ENCODE results near the gene B4GALT6. TPM values are rescaled to one million over a fixed set of nuclear protein-coding genes. Genes with fewer than 3 reads are reported as not detected.
"Not testable (repeated sequence)": the region's sequence is repeated elsewhere in the genome, so short reads cannot be mapped to it uniquely, and the experiment has no call there.

Gene B4GALT6, protein sequence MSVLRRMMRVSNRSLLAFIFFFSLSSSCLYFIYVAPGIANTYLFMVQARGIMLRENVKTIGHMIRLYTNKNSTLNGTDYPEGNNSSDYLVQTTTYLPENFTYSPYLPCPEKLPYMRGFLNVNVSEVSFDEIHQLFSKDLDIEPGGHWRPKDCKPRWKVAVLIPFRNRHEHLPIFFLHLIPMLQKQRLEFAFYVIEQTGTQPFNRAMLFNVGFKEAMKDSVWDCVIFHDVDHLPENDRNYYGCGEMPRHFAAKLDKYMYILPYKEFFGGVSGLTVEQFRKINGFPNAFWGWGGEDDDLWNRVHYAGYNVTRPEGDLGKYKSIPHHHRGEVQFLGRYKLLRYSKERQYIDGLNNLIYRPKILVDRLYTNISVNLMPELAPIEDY
- not detected for polyA plus RNA-seq

DNA sequence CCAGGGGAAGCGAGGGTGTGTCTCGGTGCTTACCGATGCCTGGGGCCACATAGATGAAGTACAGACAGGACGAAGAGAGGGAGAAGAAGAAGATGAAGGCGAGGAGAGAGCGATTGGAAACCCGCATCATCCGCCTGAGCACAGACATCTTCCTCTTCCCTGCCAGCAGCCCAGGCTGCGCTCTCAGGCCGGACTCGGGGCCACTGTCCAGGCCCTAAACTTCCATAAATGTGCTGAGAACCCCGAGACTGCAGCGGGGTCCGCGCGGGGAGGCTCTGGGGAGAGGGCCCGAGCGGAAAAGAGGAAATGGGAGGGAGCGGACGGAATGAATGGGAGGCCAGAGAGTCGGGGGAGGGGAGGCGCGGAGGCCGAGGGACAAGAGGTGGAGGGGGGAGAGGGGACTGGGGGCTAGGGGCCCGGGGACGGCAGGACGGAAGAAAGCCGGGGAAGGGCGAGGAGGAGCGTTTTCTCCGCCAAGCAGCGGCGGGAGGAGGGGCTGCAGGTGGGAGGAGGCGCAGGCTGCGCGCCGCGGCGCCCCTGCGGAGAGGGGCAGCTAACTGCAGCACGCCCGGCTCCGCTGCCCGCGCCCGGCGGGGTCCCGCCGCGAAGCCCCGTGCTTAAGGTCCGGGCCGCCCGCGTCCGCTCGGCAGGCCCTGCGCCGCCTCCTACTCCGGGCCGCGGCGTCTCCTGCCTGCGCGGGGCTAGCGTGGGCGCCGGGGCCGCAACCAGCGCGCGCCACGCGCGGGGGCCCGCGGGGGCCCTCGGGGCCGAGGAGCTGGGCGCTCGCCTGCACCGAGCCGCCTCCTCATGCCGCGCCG, at the start of gene B4GALT6:
B4GALT6 (minus strand) TSS at position 303 of the 818 bp plus-strand sequence; CDS start at position 148, 155 bp downstream.
- peaks cover 29% of the 10 kb centered on the region for H3K27me3 Mint-ChIP-seq
- H3K36me3 Mint-ChIP-seq, result no peaks in the 10 kb centered on the region
- peaks cover 0 to 2% (median 0%) of the 10 kb centered on the region in 3 donors for H3K9me3 Mint-ChIP-seq
- peak within 1 kb of the TSS in 1 of 3 donors; percentile 43 for H3K27ac Mint-ChIP-seq
- peak within 1 kb of the TSS; percentile 82 to 97 (median 91) for H3K4me3 Mint-ChIP-seq
- H3K4me1 Mint-ChIP-seq, result peaks cover 3 to 10% (median 6%) of the 10 kb centered on the region in 3 donors

DNA sequence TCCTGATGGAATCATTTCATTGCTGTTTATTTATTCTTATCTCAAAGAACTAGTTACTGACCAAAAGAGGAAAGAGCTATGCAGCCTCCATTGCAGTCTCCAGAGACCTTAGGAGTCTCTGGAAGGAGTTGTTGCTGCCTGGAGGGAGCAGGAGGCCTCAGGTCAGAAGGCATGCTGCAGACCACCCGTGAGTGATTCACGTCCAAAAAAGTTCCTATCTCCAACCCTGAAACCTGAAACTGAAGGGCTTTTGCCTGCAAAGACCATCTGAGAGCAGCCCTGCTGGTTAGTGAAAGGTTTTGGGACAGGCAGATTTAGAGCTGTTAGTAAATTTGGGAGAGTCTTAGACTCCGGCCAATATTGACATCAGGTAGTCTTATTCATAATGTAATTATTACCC, 47.2 kb upstream of the B4GALT6 start:
- H3K4me3 Mint-ChIP-seq, result no peak overlapping the region
- peaks cover 1% of the 10 kb centered on the region for H3K27me3 Mint-ChIP-seq
- no peaks in the 10 kb centered on the region for H3K36me3 Mint-ChIP-seq
- peaks cover 0 to 5% (median 4%) of the 10 kb centered on the region in 3 donors for H3K9me3 Mint-ChIP-seq
- H3K27ac Mint-ChIP-seq, result peak overlapping the region in 1 of 3 donors; percentile 35
- H3K4me1 Mint-ChIP-seq, result peaks cover 0 to 3% (median 1%) of the 10 kb centered on the region in 3 donors

DNA sequence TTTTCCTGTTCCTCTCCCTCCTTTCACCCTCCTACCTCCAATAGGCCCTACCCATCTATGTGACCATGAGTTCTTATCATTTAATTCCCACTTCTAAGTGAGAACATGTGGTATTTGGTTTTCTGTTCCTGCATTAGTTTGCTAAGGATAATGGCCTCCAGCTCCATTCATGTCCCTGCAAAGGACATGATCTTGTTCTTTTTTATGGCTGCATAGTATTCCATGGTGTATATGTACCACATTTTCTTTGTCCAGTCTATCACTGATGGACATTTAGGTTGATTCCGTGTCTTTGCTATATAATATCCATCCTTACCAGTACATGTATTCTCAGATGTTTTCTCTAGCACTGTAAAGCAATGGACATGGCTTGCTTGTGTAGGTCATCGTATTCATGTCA, 44.8 kb upstream of the B4GALT6 start:
- H3K9me3 Mint-ChIP-seq, H3K27ac Mint-ChIP-seq, H3K36me3 Mint-ChIP-seq, H3K4me1 Mint-ChIP-seq, H3K4me3 Mint-ChIP-seq: not testable (repeated sequence)
- H3K27me3 Mint-ChIP-seq, result peaks cover 11% of the 10 kb centered on the region

DNA sequence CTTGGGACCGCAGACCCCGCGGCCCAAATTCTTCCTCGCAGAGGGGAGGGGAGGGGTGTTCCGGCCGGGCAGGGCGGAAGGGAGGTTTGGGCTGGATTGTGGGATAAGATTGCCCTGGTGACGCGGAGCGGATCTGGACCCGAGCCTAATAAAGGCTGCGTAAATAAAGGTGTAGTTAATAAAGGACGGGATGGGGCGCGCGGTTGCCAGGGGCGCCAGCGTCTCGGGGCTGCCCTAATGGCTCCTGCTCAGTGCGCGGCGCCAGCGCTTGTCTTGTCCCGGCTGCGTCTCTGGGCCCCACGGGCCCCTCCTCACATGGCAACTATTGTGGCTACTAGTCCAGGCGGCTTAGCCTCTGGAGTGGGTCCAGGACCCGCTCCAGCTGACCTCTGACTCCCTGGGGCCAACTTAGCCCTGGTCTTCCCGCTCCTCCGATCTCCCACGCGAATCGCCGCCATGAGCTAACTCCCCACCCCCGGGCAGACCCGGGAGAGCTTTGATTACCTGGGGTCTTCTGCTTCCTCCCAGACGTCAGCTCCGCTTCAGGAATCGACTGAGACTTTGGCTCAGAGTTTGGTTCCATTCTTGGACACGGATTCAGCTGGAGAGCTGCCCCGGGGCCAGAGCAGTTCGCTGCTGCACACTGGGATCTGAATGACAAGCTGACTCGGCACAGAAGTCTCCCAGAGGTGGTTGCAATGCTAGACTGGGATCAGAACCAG, 39.8 kb upstream of the B4GALT6 start:
- Mint-ChIP-seq H3K27ac (no peak overlapping the region), H3K4me1 (peaks cover 0 to 3% (median 1%) of the 10 kb centered on the region in 3 donors)

DNA sequence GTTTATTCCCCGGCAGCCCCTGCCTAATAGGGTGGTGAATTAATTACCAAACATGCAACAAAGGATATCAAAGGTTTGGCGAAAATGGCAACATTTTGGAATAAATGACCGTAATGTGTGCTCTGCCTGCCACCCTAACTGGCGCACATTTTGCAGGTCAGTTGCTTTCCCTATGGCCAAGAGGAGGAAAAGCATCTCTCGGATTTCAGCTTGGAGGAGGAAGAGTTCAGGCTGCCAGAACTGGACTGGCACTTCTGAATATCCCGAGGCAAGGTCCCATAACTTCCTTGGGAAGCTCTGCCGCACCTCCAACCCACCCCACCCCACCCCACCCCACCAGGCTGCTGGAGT, 39.2 kb upstream of the B4GALT6 start:
- peaks cover 0 to 3% (median 1%) of the 10 kb centered on the region in 3 donors for H3K4me1 Mint-ChIP-seq
- H3K27ac Mint-ChIP-seq, result no peak overlapping the region
- H3K4me3 Mint-ChIP-seq, result no peak overlapping the region

More for the DNA sequence above, 39.8 kb upstream of the B4GALT6 start:
- Mint-ChIP-seq H3K27me3 (peaks cover 19% of the 10 kb centered on the region), H3K9me3 (peaks cover under 1 to 10% (median 4%) of the 10 kb centered on the region in 3 donors), H3K4me3 (peak overlapping the region in 3 of 4 donors; percentile 34 to 83 (median 51)), H3K36me3 (peaks cover 4% of the 10 kb centered on the region)

DNA sequence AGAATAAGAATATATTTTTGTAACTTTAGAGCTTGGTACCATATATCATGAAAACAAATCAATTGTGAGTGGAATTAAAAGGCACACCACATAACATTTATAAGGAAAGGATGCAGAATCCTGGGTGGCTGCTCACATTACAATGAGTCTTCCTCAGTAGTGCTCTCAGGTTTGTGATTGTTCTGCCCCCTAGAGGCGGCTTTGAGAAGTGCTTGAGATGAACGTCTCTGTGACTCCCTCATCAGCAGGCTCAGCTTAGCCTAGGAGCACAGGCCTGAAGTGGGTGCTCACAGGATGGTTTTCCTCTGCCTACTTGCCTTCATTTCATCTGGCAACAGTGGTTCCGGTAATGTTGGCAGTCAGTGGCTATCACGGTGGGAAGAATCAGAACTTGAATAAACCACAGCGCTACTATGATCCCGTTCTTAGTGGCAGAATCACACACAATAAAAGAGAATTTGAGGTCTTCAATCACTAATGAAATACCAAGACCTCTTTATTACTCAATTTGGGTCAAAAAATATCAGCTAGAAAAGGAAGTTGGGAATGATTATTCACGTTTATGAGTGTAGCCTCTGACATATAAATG, 38.1 kb upstream of the B4GALT6 start:
- peaks cover 0 to 3% (median 0%) of the 10 kb centered on the region in 3 donors for H3K4me1 Mint-ChIP-seq
- H3K4me3 Mint-ChIP-seq, result no peak overlapping the region
- H3K36me3 Mint-ChIP-seq, result peaks cover 8% of the 10 kb centered on the region
- peaks cover 0 to 10% (median 4%) of the 10 kb centered on the region in 3 donors for H3K9me3 Mint-ChIP-seq
- peaks cover 19% of the 10 kb centered on the region for H3K27me3 Mint-ChIP-seq
- no peak overlapping the region for H3K27ac Mint-ChIP-seq

More for the DNA sequence above, 39.2 kb upstream of the B4GALT6 start:
- Mint-ChIP-seq H3K9me3 (peaks cover 0 to 10% (median 4%) of the 10 kb centered on the region in 3 donors), H3K27me3 (peaks cover 19% of the 10 kb centered on the region), H3K36me3 (peaks cover 8% of the 10 kb centered on the region)

DNA sequence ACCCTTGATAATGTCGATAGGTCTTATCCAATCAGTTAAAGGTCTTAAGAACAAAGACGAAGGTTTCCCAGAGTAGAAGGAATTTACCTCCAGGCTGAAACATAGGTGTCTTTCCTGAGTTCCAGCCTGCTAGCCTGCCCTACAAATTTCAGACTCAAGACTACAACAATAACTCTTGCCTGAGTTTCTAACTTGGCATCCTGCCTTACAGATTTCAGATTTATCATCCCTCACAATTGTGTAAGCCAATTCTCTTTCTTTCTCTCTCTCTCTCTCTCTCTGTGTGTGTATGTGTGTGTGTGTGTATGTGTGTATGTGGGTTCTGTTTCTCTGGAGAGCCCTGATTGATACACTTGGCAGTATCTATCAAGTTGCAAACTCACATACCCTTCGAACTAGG, 37.2 kb upstream of the B4GALT6 start:
- Mint-ChIP-seq H3K4me1 (peaks cover 0 to 3% (median 0%) of the 10 kb centered on the region in 3 donors), H3K36me3 (peaks cover 8% of the 10 kb centered on the region), H3K27me3 (peaks cover 19% of the 10 kb centered on the region), H3K4me3 (no peak overlapping the region), H3K27ac (no peak overlapping the region), H3K9me3 (peaks cover 0 to 10% (median 4%) of the 10 kb centered on the region in 3 donors)

DNA sequence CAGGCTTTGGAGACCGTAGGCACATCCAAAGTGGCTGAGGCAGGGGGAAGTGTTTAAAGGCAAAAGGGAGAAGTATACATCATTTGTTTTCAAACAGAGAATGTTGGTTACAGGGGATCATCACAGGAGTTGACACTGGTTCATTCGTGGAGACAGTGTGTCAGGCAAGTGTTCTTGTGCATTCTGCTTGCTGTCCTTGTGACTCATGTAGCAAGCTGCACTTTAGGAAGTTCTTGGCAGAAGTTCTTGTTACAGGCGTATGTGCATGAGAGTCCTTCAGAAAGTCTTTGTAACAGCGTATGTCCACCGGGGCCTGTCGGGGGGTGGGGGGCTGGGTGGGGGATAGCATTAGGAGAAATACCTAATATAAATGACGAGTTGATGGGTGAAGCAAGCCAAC, 36.5 kb upstream of the B4GALT6 start:
- Mint-ChIP-seq H3K27ac (no peak overlapping the region), H3K36me3 (peaks cover 8% of the 10 kb centered on the region), H3K27me3 (peaks cover 15% of the 10 kb centered on the region), H3K4me1 (peaks cover 0 to 3% (median 0%) of the 10 kb centered on the region in 3 donors), H3K9me3 (peaks cover 0 to 10% (median 4%) of the 10 kb centered on the region in 3 donors), H3K4me3 (no peak overlapping the region)

DNA sequence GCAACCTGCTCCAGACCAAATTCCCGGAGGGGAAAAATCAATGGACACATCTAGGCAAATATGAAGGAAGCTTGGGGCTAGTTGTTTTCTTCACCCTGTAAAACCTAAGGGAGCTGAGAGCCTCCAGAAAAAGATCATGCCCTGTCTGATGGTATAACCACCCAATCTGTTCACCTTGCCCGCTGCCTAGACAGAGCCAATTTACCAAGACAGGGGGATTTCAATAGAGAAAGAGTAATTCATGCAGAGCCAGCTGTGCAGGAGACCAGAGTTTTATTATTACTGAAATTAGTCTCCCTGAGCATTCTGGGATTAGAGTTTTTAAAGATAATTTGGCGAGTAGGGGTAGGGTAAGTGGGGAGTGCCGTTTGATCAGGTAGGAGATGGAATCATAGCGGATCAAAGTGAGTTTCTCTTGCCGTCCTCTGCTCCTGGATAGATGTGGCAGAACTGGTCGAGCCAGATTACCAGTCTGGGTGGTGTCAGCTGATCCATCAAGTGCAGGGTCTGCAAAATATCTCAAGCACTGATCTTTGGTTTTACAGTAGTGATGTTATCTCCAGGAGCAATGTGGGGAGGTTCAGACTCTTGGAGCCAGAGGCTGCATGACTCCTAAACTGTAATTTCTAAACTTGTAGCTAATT, 35.1 kb upstream of the B4GALT6 start:
- Mint-ChIP-seq H3K36me3 (peaks cover 8% of the 10 kb centered on the region), H3K27ac (no peak overlapping the region), H3K4me1 (peaks cover 0 to 3% (median 0%) of the 10 kb centered on the region in 3 donors), H3K27me3 (peaks cover 11% of the 10 kb centered on the region), H3K4me3 (no peak overlapping the region), H3K9me3 (peaks cover 0 to 10% (median 4%) of the 10 kb centered on the region in 3 donors)

DNA sequence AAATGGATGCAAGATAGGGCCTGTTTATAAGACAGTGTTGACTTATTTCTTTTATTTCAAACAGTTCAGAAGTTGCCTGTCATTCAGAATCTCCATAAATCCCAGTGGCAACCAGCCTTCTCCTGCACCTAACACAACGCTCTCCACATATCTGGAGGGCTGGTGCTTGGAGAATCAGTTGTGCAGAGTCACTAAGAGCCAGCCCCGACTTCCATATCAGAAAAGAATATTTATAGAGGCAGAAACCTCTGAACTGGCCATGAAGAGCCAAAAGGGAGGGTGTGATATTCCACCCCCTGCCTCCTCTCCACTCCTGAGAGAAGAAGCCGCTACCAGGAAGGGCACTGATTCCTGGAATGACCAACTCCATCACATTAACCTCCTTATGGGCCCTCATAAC, 34.0 kb upstream of the B4GALT6 start:
- Mint-ChIP-seq H3K27ac (no peak overlapping the region), H3K4me1 (no peaks in the 10 kb centered on the region), H3K36me3 (peaks cover 8% of the 10 kb centered on the region), H3K9me3 (peaks cover 0 to 10% (median 4%) of the 10 kb centered on the region in 3 donors), H3K4me3 (no peak overlapping the region), H3K27me3 (peaks cover 2% of the 10 kb centered on the region)

DNA sequence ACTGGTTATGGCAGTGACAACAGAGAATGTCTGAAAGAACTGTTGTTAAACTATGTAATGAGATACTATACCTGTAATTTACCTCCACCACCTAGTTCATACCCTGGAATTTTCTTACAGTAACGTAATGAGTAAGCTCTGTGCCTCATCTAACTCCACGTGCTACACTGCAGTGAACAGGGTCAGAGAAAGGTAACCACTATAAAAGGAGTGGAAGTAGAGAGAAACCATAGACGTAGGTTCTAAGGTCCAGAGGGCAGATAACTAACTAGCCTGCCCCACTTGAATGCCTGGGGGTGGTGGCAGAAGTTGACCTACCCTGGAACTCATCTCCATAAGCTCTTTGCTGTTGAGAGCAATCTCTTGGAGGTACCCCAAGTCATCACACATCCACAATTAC, 32.0 kb upstream of the B4GALT6 start:
- H3K27me3 Mint-ChIP-seq, result no peaks in the 10 kb centered on the region
- no peaks in the 10 kb centered on the region for H3K4me1 Mint-ChIP-seq
- no peak overlapping the region for H3K27ac Mint-ChIP-seq
- no peak overlapping the region for H3K4me3 Mint-ChIP-seq
- peaks cover 0 to 10% (median 4%) of the 10 kb centered on the region in 3 donors for H3K9me3 Mint-ChIP-seq
- peaks cover 8% of the 10 kb centered on the region for H3K36me3 Mint-ChIP-seq

DNA sequence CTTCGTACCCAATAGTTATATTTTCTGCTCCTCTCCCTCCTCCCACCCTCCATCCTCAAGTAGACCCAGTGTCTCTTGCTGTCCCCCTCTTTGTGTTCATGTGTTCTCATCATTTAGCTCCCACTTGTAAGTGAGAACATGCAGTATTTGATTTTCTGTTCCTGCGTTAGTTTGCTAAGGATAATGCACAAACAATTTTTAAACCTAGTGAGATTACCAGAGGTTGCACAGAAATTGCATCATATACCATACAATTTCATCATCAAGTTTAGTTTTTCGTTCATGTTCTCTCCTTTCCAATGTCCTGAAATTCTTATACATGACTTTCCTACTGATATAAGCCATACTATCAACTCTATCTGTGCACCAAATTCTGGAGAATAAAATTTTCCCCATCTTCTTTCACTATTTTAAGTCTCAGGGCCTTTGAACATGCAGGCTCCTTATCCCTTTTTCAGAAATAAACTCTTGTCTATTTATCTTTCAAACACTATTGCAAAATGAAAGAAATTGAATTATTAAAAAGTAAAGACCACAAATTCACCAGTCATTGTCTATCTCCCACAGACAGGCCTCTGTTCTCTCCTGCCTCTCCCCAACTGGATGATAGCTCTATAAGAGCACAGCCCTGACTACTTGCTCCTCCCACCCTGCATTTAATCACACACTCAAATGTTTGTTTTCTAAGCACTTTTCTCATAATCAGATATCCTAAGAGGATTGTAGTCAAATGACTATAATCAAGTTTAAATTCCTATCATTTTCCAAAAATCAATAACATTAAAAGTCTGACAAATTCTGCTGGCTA, 27.2 kb upstream of the B4GALT6 start:
- Mint-ChIP-seq H3K4me3 (no peak overlapping the region), H3K36me3 (no peaks in the 10 kb centered on the region), H3K4me1 (peaks cover 0 to 2% (median 0%) of the 10 kb centered on the region in 3 donors), H3K27me3 (no peaks in the 10 kb centered on the region), H3K9me3 (peaks cover 0 to 3% (median 0%) of the 10 kb centered on the region in 3 donors), H3K27ac (no peak overlapping the region)

DNA sequence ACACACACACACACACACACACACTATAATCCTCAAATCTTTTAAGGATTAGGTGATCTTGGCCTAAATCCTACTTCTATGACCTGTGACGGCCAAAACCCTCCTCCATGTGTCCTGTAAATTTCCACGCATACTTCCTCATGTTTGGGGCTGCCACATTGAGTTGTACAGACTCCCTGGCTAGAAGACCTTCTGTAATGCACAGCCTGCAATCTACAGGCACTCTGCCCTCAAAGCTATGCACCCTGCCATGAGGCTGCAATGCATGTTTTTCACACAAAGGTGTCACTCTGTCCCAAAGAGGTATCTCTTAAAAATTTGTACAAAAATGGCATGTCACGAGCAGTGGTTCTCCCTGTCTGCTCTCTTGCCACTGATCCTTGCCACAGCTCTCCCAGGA, 26.4 kb upstream of the B4GALT6 start:
- peaks cover 0 to 3% (median 0%) of the 10 kb centered on the region in 3 donors for H3K9me3 Mint-ChIP-seq
- H3K27ac Mint-ChIP-seq, result no peak overlapping the region
- H3K4me1 Mint-ChIP-seq, result peaks cover 0 to 2% (median 0%) of the 10 kb centered on the region in 3 donors
- no peak overlapping the region for H3K4me3 Mint-ChIP-seq
- no peaks in the 10 kb centered on the region for H3K36me3 Mint-ChIP-seq
- H3K27me3 Mint-ChIP-seq, result no peaks in the 10 kb centered on the region

All from IgD-negative memory B cell (primary cell).